Stimulated activated naive CD8-positive, alpha-beta T cell treated with anti-CD3 and anti-CD28 coated beads, Interleukin-15, Interleukin-2, amounts not matched to agents 100 U/mL and 50 U/mL, for 24 hours (primary cell): ENCODE measurements around the gene FCRL5.

Experiments used
- ATAC-seq: fragments of 150-1000 bp; cut with Tn5 transposase; one replicate; pipeline ENCODE4 v1.10.0; 2021
- DNase-seq: peaks from one replicate; pipeline ENCODE4 v3.0.0; 2021

Gene FCRL5

GRCh38 chr1:157523774-157524493 lies 28.4 kb downstream of the FCRL5 start:
- DNase-seq: no peak
- ATAC-seq: no peak

- DNase-seq (no peak), ATAC-seq (no peak)
Measured at GRCh38 chr1:157521056-157521455, 31.3 kb downstream of the FCRL5 start.

GRCh38 chr1:157520386-157520935 lies 31.9 kb downstream of the FCRL5 start:
- ATAC-seq (no peak), DNase-seq (no peak)

GRCh38 chr1:157519451-157519850 lies 32.9 kb downstream of the FCRL5 start:
- ATAC-seq: no peak

GRCh38 chr1:157517016-157517415 lies 35.3 kb downstream of the FCRL5 start:
- DNase-seq (no peak), ATAC-seq (no peak)

More at GRCh38 chr1:157519451-157519850, 32.9 kb downstream of the FCRL5 start:
- no peak for DNase-seq

GRCh38 chr1:157515709-157516108 lies 36.6 kb downstream of the FCRL5 start:
- no peak for DNase-seq
- no peak for ATAC-seq

- DNase-seq: no peak
- ATAC-seq: no peak
Measured at GRCh38 chr1:157515141-157515540, 37.2 kb downstream of the FCRL5 start.

GRCh38 chr1:157512036-157512969 lies 40.0 kb downstream of the FCRL5 start:
- ATAC-seq: no peak
- DNase-seq: no peak

DNA sequence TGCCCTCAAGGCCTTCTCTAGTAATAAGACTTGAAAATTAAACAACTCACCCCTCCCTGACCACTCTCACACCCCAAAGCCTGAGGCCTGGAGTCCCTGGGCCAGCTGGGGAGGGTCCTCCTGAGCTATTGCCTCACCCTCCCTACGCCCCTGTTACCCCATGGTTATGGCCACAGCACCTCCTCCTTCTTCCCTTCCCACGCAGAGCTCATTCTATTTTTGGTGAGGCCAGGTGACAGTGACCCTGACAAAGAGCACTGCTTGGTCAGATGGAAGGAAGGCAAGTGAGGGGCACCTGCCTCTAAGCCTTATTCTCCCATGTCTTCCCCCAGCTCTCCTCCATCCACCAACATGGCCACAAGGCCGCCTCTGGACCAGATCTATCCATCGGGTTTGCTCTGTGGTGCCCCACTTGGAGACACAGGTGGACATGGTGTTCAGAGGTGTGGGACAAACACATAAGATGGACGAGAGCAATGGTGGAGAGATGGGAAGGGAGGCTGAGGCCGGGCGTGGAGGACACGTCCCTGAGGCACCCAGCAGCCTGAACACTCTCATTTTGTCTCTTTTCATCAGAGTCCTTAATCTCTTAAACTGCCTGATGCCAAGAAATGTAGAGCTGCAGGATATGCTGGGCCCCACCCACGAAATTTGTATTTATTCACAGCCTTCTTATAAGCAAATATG lies 42.6 kb downstream of the FCRL5 start:
- ATAC-seq: no peak

DNA sequence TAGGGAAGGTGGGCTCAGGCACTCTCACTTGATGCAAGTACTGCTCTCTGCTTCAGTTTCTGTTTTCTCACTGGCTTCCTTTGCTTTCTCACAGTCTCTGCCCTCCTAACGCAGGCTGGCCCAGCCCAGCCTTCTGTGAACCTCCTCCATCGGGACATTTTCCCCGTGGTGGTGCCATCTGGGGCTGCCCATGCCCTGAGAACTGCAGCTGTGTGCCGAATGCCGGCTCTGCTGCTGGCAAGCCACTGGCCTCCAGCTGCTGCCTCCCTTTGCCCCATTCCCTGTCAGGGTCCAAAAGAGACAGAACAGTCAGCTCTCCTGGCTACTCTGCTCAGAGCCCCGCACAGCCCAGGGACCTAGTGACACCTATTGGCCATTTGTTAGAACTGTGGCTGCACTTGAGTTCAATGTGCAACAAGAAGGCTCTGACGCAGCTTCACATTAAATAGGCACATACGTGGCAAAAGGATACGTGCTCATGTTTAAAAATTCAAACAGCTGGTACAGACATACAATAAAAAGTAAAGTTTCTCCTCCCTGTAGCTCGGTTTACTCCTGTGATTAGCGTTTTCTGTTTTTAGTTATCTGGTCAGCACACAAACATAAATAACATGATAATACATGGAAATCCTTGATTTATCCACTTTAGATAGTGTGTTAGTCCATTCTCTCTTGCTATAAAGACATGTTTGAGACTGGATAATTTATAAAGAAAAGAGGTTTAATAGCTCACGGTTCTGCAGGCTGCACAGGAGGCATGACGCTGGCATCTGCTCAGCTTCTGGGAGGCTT lies 46.6 kb downstream of the FCRL5 start:
- ATAC-seq (peak; percentile 75), DNase-seq (peak; percentile 26)

More for the DNA sequence above, 42.6 kb downstream of the FCRL5 start:
- no peak for DNase-seq

- ATAC-seq (no peak), DNase-seq (no peak)
Measured at GRCh38 chr1:157504646-157505045, 47.7 kb downstream of the FCRL5 start.

DNA sequence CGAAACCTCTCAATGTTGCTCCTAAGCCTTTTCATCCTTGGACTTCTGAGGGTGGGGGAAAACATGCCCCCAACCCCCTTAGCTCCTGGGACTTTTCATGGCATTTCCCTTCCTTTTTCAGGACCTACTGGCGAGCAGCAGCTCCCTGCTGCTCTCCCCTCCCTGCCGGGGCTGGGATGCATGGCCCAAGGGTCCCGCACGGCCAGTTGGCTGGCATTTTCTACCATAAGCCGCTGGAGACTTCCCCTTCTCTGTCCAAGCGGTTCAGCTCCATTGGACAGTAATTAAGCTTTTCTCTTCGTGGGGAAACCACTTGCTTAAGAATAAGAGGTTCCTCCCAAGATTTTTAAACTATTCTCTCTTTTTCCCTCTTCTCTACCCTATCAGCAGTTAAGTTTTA lies 52.8 kb downstream of the FCRL5 start:
- ATAC-seq (no peak), DNase-seq (no peak)

DNA sequence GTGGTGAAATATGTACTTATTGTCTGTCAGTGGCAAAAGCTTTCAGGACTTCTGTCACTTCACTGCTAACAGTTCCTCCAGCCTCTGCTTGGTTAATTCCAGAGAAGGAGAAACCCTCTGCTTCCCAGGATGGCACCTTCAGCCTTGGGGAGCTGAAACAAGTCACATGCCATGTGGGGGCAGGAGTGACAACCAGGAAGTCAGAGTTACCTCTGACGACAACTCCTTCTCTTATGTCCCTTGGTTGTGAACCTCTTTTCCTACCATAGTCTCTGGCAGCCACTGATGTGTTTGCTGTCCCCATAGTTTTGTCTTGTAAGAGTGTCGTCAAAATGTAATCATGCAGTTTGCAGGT lies 53.6 kb downstream of the FCRL5 start:
- ATAC-seq: no peak
- DNase-seq: no peak

DNA sequence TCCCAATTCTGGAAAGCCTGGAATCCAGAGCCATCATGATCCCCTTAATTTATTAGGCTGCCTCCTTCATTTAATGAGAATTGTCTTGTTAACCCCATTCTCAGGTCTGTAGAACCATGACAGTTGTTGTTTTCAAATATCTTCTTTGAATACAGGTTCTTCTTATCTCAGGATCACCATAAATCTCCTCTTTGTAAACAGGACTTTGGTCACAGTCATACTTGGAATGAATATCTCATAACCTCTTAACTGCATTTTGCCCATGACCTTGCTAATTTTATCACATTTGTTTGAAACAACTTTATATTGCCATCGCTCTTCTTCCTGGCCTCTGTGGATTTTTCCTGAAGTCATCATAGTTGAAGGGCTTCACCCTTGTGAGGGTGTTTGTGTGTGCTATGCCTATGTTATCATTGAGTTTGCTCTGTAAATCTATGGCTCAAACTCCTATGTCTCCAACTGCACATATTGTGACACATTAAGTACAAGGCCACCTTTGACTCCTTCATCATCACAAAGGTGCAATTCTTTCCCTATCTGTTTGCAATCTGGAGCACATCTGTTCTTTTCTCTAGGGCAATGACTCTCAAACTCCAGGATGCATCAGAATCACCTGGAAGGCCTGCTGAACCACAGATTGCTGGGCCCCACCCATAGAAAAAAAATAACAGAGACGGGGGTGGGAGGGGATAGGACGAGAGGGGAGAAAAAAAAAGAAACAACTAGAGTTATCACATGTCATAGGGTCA lies 54.2 kb downstream of the FCRL5 start:
- ATAC-seq (no peak), DNase-seq (no peak)

DNA sequence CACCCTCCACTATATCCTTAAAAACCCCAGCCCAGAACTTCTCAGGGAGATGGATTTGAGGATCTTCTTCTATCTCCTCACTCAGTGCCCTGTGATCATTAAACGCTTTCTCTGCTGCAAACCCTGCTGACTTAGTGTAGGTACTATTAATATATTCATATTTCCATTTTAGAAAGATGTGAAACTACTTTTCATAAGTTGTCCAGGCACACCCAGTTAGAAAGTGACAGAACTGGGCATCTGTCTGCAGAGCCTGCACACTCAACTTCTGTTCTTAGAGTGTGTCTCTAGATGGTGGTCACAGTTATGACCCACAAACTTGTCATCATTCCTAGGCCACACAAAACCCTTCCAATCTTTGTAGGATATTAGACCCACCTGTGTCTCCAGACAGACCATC lies 55.0 kb downstream of the FCRL5 start:
- no peak for ATAC-seq
- DNase-seq: no peak

DNA sequence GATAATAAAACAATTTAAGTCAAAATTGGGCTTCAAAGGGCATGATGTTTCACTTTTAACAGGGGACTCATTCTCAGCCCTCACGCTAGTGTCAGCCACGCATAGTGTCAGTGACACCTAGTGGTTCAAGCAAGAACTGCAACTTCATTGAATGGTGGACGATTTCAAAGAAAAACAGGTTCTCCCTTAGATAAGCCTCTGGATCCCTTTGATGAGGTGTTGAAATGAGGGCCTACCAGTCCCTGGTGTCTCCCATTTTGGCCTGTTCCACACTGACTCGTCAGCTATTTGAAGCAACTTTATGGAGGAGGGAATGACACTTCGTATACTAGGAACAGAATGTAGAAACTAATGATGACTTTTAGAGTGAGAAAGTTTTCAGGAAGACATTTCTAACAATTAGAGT lies 56.2 kb downstream of the FCRL5 start:
- ATAC-seq (no peak), DNase-seq (peak; percentile 26)

GRCh38 chr1:157495285-157495684 lies 57.0 kb downstream of the FCRL5 start:
- DNase-seq: no peak
- no peak for ATAC-seq

GRCh38 chr1:157494093-157494492 lies 58.2 kb downstream of the FCRL5 start:
- ATAC-seq: no peak

GRCh38 chr1:157490467-157491165 lies 61.7 kb downstream of the FCRL5 start:
- DNase-seq (peak; percentile 78), ATAC-seq (no peak)

More at GRCh38 chr1:157494093-157494492, 58.2 kb downstream of the FCRL5 start:
- DNase-seq: no peak

DNA sequence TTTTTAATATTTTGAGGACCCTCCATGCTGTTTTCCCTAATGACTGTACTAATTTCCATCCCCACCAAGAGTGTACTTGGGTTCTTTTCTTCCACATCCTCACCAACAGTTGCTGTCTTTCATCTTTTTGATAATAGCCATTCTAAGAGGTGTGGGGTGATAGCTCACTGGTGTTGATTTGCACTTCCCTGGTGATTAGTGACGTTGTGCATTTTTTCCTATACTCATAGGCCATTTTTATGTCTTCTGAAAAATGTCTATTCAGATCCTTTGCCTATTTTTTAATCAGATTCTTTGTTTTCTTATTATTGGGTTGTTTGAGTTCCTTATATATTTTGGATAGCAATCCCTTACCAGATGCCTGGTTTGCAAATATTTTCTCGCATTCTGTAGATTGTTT lies 64.2 kb downstream of the FCRL5 start:
- ATAC-seq: no peak
- no peak for DNase-seq
